HCT116 (cell line): ENCODE results near the gene KDM3B. TPM values are rescaled to one million over a fixed set of nuclear protein-coding genes. Genes with fewer than 3 reads are reported as not detected.

Source experiments
- ATAC-seq: fragments of 200-7000 bp; cut with Tn5 transposase; 2 replicates; pipeline ENCODE4 v1.9.1; 2020; ENCODE audit warnings: mild to moderate bottlenecking, moderate library complexity
- BruUV-seq: library from RNA; stranded (reverse); fragments of 400-500 nt; replicated peaks from 2 replicates; lab custom pipeline; 2021; lab: Mats Ljungman, UMichigan
- CTCF ChIA-PET: fragments of 300-600 bp; sonication (Branson Sonifier 250); formaldehyde crosslinking; loops from one replicate; lab custom pipeline; 2021; ENCODE audit warnings: antibody characterized with exemption; lab: Charles Lee
- POLR2A ChIA-PET: fragments of 300-600, 350-600 bp; sonication (Branson Sonifier 250); formaldehyde crosslinking; loops from one replicate; lab custom pipeline; 2021; ENCODE audit warnings: antibody characterized with exemption; lab: Charles Lee
- RAD21 ChIA-PET, 2 experiments: fragments of 300-600 bp; sonication (Branson Sonifier 250); formaldehyde crosslinking; loops; one replicate each; lab custom pipeline; 2023; ENCODE audit warnings: low total read pairs in 2 of 2; ENCODE audit not compliant: uncharacterized antibody in 2 of 2, unreplicated experiment in 2 of 2, low non-redundant PET in 1 of 2; lab: Charles Lee
- DNase-seq: peaks from one replicate; pipeline ENCODE4 v3.0.0-alpha.2; 2010; ENCODE audit warnings: low read depth, low spot score
- H2AFZ ChIP-seq: fragments of 200-600 bp; shearing (Covaris generic), sonication (generic); 2 replicates; pipeline ENCODE4 v1.6.1; 2017; ENCODE audit warnings: low read depth, mixed run types, mixed read lengths, antibody characterized with exemption, low read length; ENCODE audit not compliant: poor library complexity, severe bottlenecking
- H3K27ac ChIP-seq: 2 replicates; pipeline ENCODE4 v1.5.1; 2012; ENCODE audit warnings: low read depth, low read length
- H3K27me3 ChIP-seq: fragments of 200-600 bp; sonication (generic); 2 replicates; pipeline ENCODE4 v1.6.1; 2016; ENCODE audit warnings: mixed run types, low read length, mixed read lengths; ENCODE audit not compliant: insufficient read depth
- H3K36me3 ChIP-seq, 2 experiments: fragments of 200-500 bp in 1 of 2; fragments of 200-600 bp in 1 of 2; sonication (Bioruptor generic) in 1 of 2; sonication (generic) in 1 of 2; 2 replicates each; pipeline versions ENCODE4 v1.5.1 to v1.6.1; 2014 to 2016; ENCODE audit warnings: low read length in 2 of 2, inconsistent platforms in 1 of 2, mixed read lengths in 1 of 2, mixed run types in 1 of 2; ENCODE audit not compliant: insufficient read depth in 2 of 2, control insufficient read depth in 1 of 2
- H3K4me1 ChIP-seq, 2 experiments: fragments of 200-600 bp in 1 of 2; sonication (generic) in 1 of 2; 2 replicates each; pipeline versions ENCODE4 v1.5.1 to v1.6.1; 2012 to 2017; ENCODE audit warnings: low read length in 2 of 2, inconsistent platforms in 1 of 2, mild to moderate bottlenecking in 1 of 2, mixed read lengths in 1 of 2, mixed run types in 1 of 2, moderate library complexity in 1 of 2; ENCODE audit not compliant: insufficient read depth in 2 of 2, control insufficient read depth in 1 of 2
- H3K4me2 ChIP-seq: fragments of 200-600 bp; sonication (generic); 2 replicates; pipeline ENCODE4 v1.6.1; 2017; ENCODE audit warnings: mixed run types, low read length, mixed read lengths
- H3K4me3 ChIP-seq, 2 experiments: fragments of 200-600 bp in 1 of 2; sonication (generic) in 1 of 2; replicated peaks in 1 of 2; 2 replicates each; pipeline ENCODE4 v1.5.1; 2011 to 2016; ENCODE audit warnings: low read length in 2 of 2, control low read depth in 1 of 2, low read depth in 1 of 2, mild to moderate bottlenecking in 1 of 2, mixed read lengths in 1 of 2, mixed run types in 1 of 2
- H3K79me2 ChIP-seq: fragments of 200-600 bp; sonication (generic); 2 replicates; pipeline ENCODE4 v1.6.1; 2017; ENCODE audit warnings: mild to moderate bottlenecking, mixed run types, low read length, moderate library complexity, mixed read lengths; ENCODE audit not compliant: insufficient read depth
- H3K9ac ChIP-seq: fragments of 200-600 bp; sonication (generic); 2 replicates; pipeline ENCODE4 v1.6.1; 2016; ENCODE audit warnings: low read length, mixed read lengths
- H3K9me2 ChIP-seq: fragments of 200-600 bp; sonication (generic), shearing (Covaris generic); 2 replicates; pipeline ENCODE4 v1.6.1; 2017; ENCODE audit warnings: mixed run types, mild to moderate bottlenecking, moderate library complexity; ENCODE audit not compliant: insufficient read depth
- H3K9me3 ChIP-seq, 2 experiments: fragments of 200-500 bp in 1 of 2; fragments of 200-600 bp in 1 of 2; sonication (Bioruptor generic) in 1 of 2; sonication (generic) in 1 of 2; 2 replicates each; pipeline ENCODE4 v1.6.1; 2014 to 2017; ENCODE audit warnings: low read length in 2 of 2, mixed read lengths in 2 of 2, inconsistent platforms in 1 of 2, low read depth in 1 of 2, mild to moderate bottlenecking in 1 of 2, mixed run types in 1 of 2, moderate library complexity in 1 of 2; ENCODE audit not compliant: control insufficient read depth in 1 of 2, insufficient read depth in 1 of 2
- H4K20me1 ChIP-seq: fragments of 200-600 bp; sonication (generic), shearing (Covaris generic); 2 replicates; pipeline ENCODE4 v1.6.1; 2017; ENCODE audit warnings: mixed run types, mild to moderate bottlenecking, moderate library complexity; ENCODE audit not compliant: insufficient read depth
- CBX3 ChIP-seq: IDR thresholded peaks from 2 replicates; pipeline ENCODE4 v1.6.1; 2012; ENCODE audit warnings: low read depth
- CEBPB ChIP-seq: IDR thresholded peaks from 2 replicates; pipeline ENCODE4 v1.6.1; 2012; ENCODE audit warnings: low read depth
- ELF1 ChIP-seq: IDR thresholded peaks from 2 replicates; pipeline ENCODE4 v1.6.1; 2012; ENCODE audit warnings: low read depth, borderline replicate concordance
- EZH2 ChIP-seq: fragments of 200-600 bp; sonication (generic); IDR thresholded peaks from 2 replicates; pipeline ENCODE4 v1.6.1; 2017; ENCODE audit warnings: antibody characterized with exemption, mixed run types
- FOSL1 ChIP-seq: IDR thresholded peaks from 2 replicates; pipeline ENCODE4 v1.6.1; 2012; ENCODE audit warnings: low read depth
- JUND ChIP-seq: IDR thresholded peaks from 2 replicates; pipeline ENCODE4 v1.6.1; 2012
- MAX ChIP-seq: IDR thresholded peaks from 2 replicates; pipeline ENCODE4 v1.6.1; 2012
- POLR2A ChIP-seq: IDR thresholded peaks from 2 replicates; pipeline ENCODE4 v1.7.0; 2011; ENCODE audit warnings: borderline replicate concordance; ENCODE audit not compliant: insufficient read depth, insufficient read length; ENCODE audit errors: extremely low read depth
- POLR2AphosphoS5 ChIP-seq: IDR thresholded peaks from 2 replicates; pipeline ENCODE4 v1.6.1; 2011; ENCODE audit warnings: mild to moderate bottlenecking, low read depth, low read length, moderate library complexity
- RAD21 ChIP-seq: IDR thresholded peaks from 2 replicates; pipeline ENCODE4 v1.6.1; 2012; ENCODE audit warnings: low read depth, mild to moderate bottlenecking
- SIN3A ChIP-seq: IDR thresholded peaks from 2 replicates; pipeline ENCODE4 v1.6.1; 2012; ENCODE audit warnings: low read depth
- SP1 ChIP-seq: IDR thresholded peaks from 2 replicates; pipeline ENCODE4 v1.6.1; 2012; ENCODE audit warnings: low read depth
- YY1 ChIP-seq: IDR thresholded peaks from 2 replicates; pipeline ENCODE4 v1.6.1; 2011; ENCODE audit warnings: low read length, low read depth, moderate library complexity, mild to moderate bottlenecking; ENCODE audit not compliant: insufficient replicate concordance; ENCODE audit errors: extremely low read depth
- ZNF274 ChIP-seq: fragments of 200-500 bp; sonication (Bioruptor generic); IDR thresholded peaks from 2 replicates; pipeline ENCODE4 v1.6.1; 2014; ENCODE audit warnings: mild to moderate bottlenecking, low read depth, low read length, inconsistent platforms
- intact Hi-C: fragments of 100-400 bp; cut with micrococcal nuclease; formaldehyde crosslinking; loops from 2 replicates; pipeline ENCODE4 v1.10.0; 2022
- total RNA-seq: library from RNA; stranded (reverse); gene quantifications from one replicate; pipeline ENCODE4 v1.2.1, GENCODE V29; 2021; ENCODE audit not compliant: unreplicated experiment
- TF ChIP-seq, protein P1 (sequence below): IDR thresholded peaks from 2 replicates; pipeline ENCODE4 v1.6.1; 2012; ENCODE audit warnings: low read depth

KDM3B gene
- total RNA-seq, 1 experiment from 2014 or later, result 65.1 TPM

DNA sequence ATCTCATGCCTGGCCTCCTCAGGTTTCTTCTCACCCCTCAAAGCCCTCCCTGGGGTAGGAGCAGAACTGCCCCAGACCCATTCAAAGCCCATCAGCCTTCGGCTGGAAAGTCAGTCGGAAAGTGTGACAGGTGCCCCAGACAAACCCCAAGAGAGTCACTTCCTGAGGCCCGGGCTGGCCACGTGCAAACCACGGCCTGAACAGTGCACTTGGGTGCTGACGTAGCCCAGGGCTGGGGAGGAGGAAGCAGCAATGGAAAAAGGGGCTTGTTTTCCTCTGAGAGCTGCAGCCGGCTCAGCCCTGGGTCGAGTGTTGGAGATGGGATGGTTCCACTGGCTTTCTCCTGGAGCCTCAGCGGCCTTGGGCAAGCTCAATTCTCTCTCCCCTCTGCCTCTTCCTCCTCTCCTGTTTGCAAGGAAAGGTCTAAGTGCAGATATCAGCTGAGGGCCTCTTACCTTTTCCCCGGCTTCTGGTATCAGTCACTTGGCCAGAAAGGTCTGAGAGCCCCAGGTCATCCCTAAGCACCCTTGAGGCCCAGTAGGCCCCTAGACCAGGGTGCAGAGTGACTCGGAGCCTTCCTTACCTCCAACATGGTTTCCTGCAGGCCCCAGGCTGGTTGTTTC lies 106.9 kb downstream of the KDM3B start:
- no peak overlapping the region for H2AFZ ChIP-seq
- CTCF ChIA-PET, result interaction anchor here (1.3 kb wide), 1 partner anchor 45 kb away, joined by 3 read pairs; no protein-coding TSS in a partner anchor
- DNase-seq (no peak), ATAC-seq (no peak)
- H3K79me2 ChIP-seq, result no peaks in the 10 kb centered on the region
- H3K27ac ChIP-seq, result no peak overlapping the region
- intact Hi-C loops, result loop anchor here (10.0 kb wide), 1 partner anchor 805 kb away; no protein-coding TSS in a partner anchor
- TF ChIP-seq CEBPB, result no peak
- no peak for TF ChIP-seq ELF1
- no peak for TF ChIP-seq EZH2
- no peak for TF ChIP-seq FOSL1
- no peak for TF ChIP-seq SIN3A
- no peak for TF ChIP-seq RAD21
- no peak for TF ChIP-seq CBX3
- no peak for TF ChIP-seq POLR2A
- TF ChIP-seq, protein P1, sequence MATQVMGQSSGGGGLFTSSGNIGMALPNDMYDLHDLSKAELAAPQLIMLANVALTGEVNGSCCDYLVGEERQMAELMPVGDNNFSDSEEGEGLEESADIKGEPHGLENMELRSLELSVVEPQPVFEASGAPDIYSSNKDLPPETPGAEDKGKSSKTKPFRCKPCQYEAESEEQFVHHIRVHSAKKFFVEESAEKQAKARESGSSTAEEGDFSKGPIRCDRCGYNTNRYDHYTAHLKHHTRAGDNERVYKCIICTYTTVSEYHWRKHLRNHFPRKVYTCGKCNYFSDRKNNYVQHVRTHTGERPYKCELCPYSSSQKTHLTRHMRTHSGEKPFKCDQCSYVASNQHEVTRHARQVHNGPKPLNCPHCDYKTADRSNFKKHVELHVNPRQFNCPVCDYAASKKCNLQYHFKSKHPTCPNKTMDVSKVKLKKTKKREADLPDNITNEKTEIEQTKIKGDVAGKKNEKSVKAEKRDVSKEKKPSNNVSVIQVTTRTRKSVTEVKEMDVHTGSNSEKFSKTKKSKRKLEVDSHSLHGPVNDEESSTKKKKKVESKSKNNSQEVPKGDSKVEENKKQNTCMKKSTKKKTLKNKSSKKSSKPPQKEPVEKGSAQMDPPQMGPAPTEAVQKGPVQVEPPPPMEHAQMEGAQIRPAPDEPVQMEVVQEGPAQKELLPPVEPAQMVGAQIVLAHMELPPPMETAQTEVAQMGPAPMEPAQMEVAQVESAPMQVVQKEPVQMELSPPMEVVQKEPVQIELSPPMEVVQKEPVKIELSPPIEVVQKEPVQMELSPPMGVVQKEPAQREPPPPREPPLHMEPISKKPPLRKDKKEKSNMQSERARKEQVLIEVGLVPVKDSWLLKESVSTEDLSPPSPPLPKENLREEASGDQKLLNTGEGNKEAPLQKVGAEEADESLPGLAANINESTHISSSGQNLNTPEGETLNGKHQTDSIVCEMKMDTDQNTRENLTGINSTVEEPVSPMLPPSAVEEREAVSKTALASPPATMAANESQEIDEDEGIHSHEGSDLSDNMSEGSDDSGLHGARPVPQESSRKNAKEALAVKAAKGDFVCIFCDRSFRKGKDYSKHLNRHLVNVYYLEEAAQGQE, result no peak
- TF ChIP-seq YY1, result no peak
- no peak for TF ChIP-seq ZNF274
- TF ChIP-seq SP1, result no peak
- TF ChIP-seq JUND, result no peak
- TF ChIP-seq POLR2AphosphoS5, result no peak
- TF ChIP-seq MAX, result no peak
- H4K20me1 ChIP-seq, result no peaks in the 10 kb centered on the region
- no peaks in the 10 kb centered on the region for H3K9me2 ChIP-seq
- no peak overlapping the region for H3K9ac ChIP-seq
- H3K4me2 ChIP-seq, result no peak overlapping the region
- H3K4me3 ChIP-seq, result no peak overlapping the region
- no peaks in the 10 kb centered on the region for H3K36me3 ChIP-seq
- POLR2A ChIA-PET, result no interaction called here
- H3K4me1 ChIP-seq, result peaks cover 0 to 21% of the 10 kb centered on the region in 2 experiments; a peak in 3 of 4 replicates
- RAD21 ChIA-PET, result no interaction called here
- H3K27me3 ChIP-seq, result no peaks in the 10 kb centered on the region
- no TSS peak for BruUV-seq
- H3K9me3 ChIP-seq, result no peaks in the 10 kb centered on the region
